CD4-positive, alpha-beta T cell treated with Interleukin-15 for 1 hour (primary cell): ENCODE results near the gene SPECC1.
A peak's percentile ranks its signal among the peaks of the same experiment; 100 is the strongest.
"Not testable (repeated sequence)": the region's sequence is repeated elsewhere in the genome, so short reads cannot be mapped to it uniquely, and the experiment has no call there.

Source experiments
- DNase-seq: peaks from one replicate; pipeline ENCODE4 v3.0.0-alpha.2; 2020

Gene SPECC1

GRCh38 chr17:20216154-20216815 lies 207.1 kb downstream of the SPECC1 start:
- DNase-seq, result no peak

- no peak for DNase-seq
These were observed 207.7 kb downstream of the SPECC1 start for GRCh38 chr17:20216853-20217252.

DNA sequence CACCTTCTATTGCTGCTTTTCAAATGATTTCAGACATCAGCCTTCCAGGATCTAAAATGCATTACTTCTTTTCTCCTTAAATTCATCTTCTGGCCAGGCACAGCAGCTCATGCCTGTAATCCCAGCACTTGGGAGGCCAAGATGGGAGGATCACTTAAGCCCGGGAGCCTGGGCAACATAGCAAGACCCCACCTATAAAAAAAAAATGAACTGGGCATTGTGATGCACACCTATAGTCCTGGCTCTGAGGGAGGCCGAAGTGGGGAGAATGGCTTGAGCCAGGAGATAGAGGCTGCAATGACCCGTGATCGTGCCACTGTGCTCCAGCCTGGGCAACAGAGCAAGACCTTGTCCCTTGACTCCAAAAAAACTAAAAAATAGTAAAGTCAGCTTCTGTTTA lies 208.5 kb downstream of the SPECC1 start:
- DNase-seq, result no peak

DNA sequence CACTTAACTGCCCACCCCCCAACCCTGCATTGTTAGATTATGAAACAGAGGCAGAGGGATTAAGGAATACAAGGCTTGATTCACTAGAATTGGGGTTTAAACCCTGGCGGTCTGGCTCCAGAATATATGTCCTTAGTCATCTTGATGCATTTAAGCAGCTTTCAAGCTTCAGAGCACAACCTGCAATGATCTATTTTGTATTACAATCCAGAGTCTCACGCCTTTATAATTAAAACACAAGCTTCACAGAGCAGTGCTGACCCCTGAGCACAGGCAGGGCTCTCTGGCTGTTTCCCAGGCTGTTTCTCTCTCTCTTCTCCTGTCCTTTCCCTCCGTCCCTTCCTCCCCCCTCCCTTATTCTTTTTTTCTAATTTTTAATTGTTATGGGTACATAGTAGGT lies 209.1 kb downstream of the SPECC1 start:
- no peak for DNase-seq

DNA sequence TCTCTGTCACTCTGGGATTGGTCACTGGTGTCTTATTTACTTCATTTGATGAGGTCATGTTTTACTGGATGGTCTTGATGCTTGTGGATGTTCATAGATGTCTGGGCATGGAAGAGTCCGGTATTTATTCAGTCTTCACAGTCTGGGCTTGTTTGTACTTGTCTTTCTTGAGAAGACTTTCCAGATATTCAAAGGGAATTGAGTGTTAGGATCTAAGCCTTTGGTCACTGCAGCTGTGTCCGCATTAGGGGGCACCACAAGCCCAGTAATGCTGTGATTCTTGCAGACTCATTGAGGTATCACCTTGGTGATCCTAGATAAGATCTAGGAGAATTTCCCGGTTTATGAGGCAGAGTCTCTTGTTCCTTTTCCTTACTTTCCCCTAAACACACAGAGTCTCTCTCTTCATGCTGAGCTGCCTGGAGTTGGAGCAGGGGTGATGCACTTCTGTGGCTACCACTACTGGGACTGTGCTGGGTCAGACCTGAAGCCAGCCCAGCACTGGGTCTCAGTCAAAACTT lies 214.7 kb downstream of the SPECC1 start:
- DNase-seq, result no peak

DNA sequence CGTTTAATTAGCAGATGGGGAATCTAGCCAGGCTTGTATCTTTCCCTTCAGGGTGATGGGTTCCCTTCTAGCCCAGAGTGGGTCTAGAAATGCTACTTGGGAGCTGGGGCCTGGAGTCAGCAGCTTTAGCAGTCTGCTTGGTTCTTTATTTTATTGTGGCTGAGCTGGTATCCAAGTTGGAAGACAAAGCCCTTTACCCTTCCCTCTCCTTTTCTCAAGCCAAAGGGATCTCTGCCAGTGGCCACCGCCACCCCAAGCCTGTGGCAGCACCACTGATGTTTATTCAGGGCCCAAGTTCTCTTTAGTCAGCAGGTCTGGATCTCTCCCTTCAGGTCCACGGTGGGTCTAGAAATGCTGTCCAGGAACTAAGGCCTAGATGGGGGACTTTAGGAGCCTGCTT lies 215.2 kb downstream of the SPECC1 start:
- no peak for DNase-seq

GRCh38 chr17:20225162-20226115 lies 216.3 kb downstream of the SPECC1 start:
- DNase-seq, result no peak

DNA sequence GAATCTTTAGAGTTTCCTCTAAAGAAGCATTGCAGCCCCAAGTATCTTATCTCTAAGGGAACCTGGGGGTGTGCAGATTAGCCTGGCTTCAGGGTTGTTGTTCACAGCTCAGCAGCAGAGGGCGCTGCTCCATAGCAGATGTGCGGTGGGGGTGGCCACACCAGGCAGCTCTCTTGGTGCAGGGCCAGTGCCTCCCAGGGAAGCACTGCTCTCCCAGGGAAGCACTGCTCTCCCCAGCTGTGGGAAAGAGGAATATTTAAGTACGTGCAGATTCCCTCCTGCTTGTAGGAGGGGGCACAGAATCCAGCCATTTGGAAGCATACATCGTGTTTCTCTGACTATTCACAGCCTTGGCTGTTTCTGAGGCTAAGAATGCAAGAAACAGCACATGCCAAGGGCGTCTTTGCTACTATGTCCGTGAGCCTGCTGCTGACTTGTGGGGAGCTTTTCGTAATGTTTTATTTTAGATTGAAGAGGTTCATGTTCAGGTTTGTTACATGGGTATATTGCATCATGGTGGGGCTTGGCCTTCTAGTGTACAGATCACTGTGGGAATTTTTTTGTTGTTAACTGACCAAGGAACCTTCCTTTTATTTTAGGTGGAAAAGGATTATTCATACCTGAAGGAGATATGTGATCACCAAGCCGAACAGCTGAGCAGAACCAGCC lies 217.8 kb downstream of the SPECC1 start:
- peak; percentile 67 for DNase-seq

- DNase-seq, result not testable (repeated sequence)
These were observed 218.7 kb downstream of the SPECC1 start for GRCh38 chr17:20227720-20228370.

GRCh38 chr17:20228410-20228809 lies 219.3 kb downstream of the SPECC1 start:
- DNase-seq, result no peak

GRCh38 chr17:20228860-20229259 lies 219.7 kb downstream of the SPECC1 start:
- no peak for DNase-seq

- no peak for DNase-seq
These were observed 221.8 kb downstream of the SPECC1 start for GRCh38 chr17:20230924-20231323.

- DNase-seq, result no peak
These were observed 223.5 kb downstream of the SPECC1 start for GRCh38 chr17:20232611-20233010.

DNA sequence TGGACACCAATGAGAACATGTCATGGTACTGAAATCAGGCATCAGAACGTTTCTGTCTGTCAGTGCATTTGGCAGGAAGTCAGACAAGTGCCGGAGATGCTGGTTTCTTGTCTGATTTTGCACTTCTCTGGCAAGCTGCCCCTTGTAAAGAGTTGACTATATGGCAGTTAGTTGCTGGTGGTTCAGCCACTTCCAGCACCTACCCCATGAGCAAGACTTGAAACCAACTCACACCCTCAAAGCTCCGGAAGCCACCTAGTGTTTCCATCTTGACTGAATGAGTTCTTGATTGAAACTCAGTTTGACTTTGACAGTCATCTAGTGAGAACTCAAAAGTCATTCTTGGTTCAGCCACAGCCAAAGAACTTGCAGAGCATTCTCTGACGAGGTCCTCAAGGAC lies 225.1 kb downstream of the SPECC1 start:
- no peak for DNase-seq

DNA sequence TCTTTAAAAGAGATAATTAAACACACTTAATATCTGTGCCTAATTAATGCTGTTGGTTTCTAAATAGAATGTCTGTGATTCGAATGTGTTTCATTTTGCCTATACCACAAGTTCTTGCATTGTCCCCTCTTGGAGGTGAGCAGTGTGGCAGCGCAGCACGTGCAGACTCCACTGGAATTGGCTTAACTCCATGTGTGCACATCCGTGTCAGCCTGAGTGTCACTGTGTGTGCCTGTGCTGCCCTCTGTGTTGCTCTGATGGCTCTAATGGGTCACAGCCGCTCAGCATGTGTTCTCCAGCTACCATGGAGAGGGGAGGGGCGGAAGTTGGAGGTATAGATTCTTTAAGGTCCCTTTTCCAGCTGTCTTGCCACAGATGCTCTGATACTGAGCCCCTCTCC lies 226.6 kb downstream of the SPECC1 start:
- DNase-seq, result no peak

- DNase-seq, result no peak
These were observed 227.5 kb downstream of the SPECC1 start for GRCh38 chr17:20236578-20237227.

DNA sequence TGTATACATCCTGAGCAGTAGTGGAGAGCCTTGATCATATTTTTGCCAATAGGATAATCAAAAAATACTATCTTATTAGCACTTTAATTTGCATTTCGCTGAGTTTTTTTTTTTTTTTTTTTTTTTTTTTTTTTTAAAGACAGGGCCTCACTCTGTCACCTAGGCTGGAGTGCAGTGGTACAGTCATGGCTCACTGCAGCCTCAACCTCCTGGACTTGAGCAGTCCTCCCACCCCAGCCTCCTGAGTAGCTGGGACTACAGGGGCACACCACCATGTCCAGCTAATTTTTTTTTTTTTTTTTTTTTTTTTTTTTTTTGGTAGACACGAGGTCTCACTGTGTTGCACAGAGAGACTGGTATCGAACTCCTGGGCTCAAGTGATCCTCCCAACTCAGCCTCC lies 230.6 kb downstream of the SPECC1 start:
- DNase-seq, result not testable (repeated sequence)

- no peak for DNase-seq
These were observed 232.7 kb downstream of the SPECC1 start for GRCh38 chr17:20241855-20242254.

- no peak for DNase-seq
These were observed 233.1 kb downstream of the SPECC1 start for GRCh38 chr17:20242271-20242670.

DNA sequence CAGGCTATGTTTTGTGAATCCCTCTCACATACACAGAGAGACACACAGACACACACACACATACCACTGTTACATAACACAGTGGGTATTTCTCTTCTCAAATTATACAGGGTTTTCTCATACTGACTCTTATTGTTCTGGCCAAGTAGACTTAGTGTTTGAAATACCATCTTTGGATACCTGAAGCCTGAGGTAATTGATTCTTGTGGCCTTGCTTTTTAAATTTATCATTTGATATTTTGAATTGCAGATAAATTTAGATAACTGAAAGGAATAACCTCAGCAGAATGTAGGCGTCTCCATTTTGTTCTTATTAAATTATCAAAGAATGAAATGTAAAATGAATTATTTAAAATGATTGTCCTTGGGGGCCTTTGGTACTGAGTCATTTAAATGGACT lies 234.4 kb downstream of the SPECC1 start:
- no peak for DNase-seq

- no peak for DNase-seq
These were observed 235.5 kb downstream of the SPECC1 start for GRCh38 chr17:20244671-20245070.

- no peak for DNase-seq
These were observed 237.5 kb downstream of the SPECC1 start for GRCh38 chr17:20246692-20247091.
